NCI-H1105 treated with DMSO at 0.1 percent for 48 hours (cell line): ENCODE results near the gene KATNAL1.

ENCODE experiments used
- DNase-seq: peaks from one replicate; lab custom pipeline; 2025; lab: John Stamatoyannopoulos, UW

KATNAL1 gene

GRCh38 chr13:30307194-30307970, at the start of gene KATNAL1:
KATNAL1 (minus strand) TSS chr13:30307551; CDS start chr13:30283777, 23,774 bp downstream.
- DNase-seq = peak; percentile 70

GRCh38 chr13:30355839-30356238, 48.5 kb upstream of the KATNAL1 start:
- DNase-seq = no peak

- no peak for DNase-seq
Measured at GRCh38 chr13:30355384-30355699, 48.0 kb upstream of the KATNAL1 start.

- DNase-seq = no peak
Measured at GRCh38 chr13:30354493-30355383, 47.4 kb upstream of the KATNAL1 start.

- DNase-seq = no peak
Measured at GRCh38 chr13:30353471-30354215, 46.3 kb upstream of the KATNAL1 start.

- DNase-seq = no peak
Measured at GRCh38 chr13:30353060-30353459, 45.7 kb upstream of the KATNAL1 start.

- no peak for DNase-seq
Measured at GRCh38 chr13:30352121-30352520, 44.8 kb upstream of the KATNAL1 start.

- DNase-seq = no peak
Measured at GRCh38 chr13:30346789-30347167, 39.4 kb upstream of the KATNAL1 start.

GRCh38 chr13:30346153-30346788, 38.9 kb upstream of the KATNAL1 start:
- DNase-seq = no peak

- DNase-seq = no peak
Measured at GRCh38 chr13:30345426-30346100, 38.2 kb upstream of the KATNAL1 start.

GRCh38 chr13:30341815-30342570, 34.6 kb upstream of the KATNAL1 start:
- peak; percentile 68 for DNase-seq

GRCh38 chr13:30340331-30341250, 33.2 kb upstream of the KATNAL1 start:
- no peak for DNase-seq

- no peak for DNase-seq
Measured at GRCh38 chr13:30339738-30340330, 32.5 kb upstream of the KATNAL1 start.

- DNase-seq = no peak
Measured at GRCh38 chr13:30338952-30339351, 31.6 kb upstream of the KATNAL1 start.

GRCh38 chr13:30338331-30338851, 31.0 kb upstream of the KATNAL1 start:
- DNase-seq = no peak

- DNase-seq = no peak
Measured at GRCh38 chr13:30337061-30337610, 29.8 kb upstream of the KATNAL1 start.

- DNase-seq = peak; percentile 3
Measured at GRCh38 chr13:30334663-30335386, 27.5 kb upstream of the KATNAL1 start.

GRCh38 chr13:30333616-30334015, 26.3 kb upstream of the KATNAL1 start:
- no peak for DNase-seq
